NCI-H2171 (cell line): ENCODE results near the gene GALNT18.
"Not testable (repeated sequence)": the region's sequence is repeated elsewhere in the genome, so short reads cannot be mapped to it uniquely, and the experiment has no call there.

ENCODE experiments used
- DNase-seq: peaks from one replicate; lab custom pipeline; 2025; lab: John Stamatoyannopoulos, UW

The GALNT18 gene

GRCh38 chr11:11458001-11458400 lies 163.8 kb downstream of the GALNT18 start:
- DNase-seq: no peak

DNA sequence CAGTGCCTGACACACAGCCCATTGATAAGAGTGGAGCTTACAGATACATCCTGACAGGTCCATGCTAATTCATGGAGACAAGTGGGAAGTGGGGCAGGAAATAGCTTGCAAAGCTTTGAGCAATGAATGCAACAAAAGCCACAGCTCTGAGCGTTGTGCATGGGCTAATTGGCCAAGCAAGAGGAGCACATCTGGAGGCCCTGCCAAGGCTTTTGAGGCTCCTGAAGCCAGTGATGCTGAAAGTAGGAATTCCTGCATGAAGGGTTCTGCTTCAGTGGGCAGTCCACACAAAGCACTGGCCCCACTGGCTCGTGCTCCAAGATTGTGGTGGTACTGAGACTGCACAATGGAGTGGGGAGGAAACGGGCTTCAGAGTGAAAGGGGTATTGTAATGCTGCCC lies 164.9 kb downstream of the GALNT18 start:
- no peak for DNase-seq

DNA sequence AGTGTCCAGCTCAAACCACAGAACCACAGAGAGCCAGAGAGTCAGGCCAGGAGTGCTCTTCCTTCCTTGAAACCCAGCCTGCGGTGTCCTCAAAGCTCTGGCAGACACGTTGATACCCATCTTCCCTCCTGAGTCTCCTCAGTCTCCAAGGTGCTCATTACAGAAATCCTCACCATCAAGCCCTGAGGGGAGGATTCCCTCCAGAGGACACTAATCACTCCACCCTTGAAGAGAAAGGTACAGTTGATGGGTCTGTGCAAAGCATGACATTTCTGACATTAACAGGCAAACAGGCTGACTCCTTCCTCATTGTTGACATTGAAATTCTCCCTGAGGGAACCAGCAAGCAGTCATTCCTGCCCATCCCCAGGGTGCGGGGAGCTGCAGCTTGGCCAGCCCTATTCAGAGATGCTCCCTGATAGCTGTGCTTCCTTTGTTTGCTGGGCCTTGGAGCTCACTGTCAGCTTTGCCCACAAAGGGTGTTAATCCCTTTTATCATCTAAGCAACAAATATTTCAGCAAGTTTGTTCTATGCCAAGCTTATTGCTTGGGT lies 167.1 kb downstream of the GALNT18 start:
- no peak for DNase-seq

- no peak for DNase-seq
Observed at GRCh38 chr11:11451501-11452005, 170.3 kb downstream of the GALNT18 start.

- DNase-seq: no peak
Observed at GRCh38 chr11:11450744-11451362, 171.0 kb downstream of the GALNT18 start.

DNA sequence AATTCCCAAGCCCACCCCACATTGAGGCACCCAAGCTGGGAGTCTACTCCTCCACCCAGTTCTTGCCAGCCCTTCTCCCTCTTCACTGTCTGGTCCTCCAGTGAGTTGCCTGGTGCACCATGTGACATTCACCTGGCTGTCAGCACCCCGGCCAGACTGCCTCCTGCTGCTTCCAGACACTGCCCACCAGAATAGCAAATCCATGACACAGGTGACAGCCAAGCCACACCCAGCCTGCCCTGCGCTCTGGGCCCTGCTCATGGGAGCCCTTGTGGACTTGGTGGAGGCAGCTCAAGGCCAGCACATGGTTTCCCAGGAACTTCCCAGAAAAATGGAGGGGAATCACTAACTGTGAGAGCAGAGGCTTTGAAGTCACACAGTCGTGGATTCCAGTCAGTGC lies 172.5 kb downstream of the GALNT18 start:
- DNase-seq: no peak

- no peak for DNase-seq
Observed at GRCh38 chr11:11448626-11449025, 173.2 kb downstream of the GALNT18 start.

- not testable (repeated sequence) for DNase-seq
Observed at GRCh38 chr11:11447601-11448000, 174.2 kb downstream of the GALNT18 start.

GRCh38 chr11:11446967-11447366 lies 174.8 kb downstream of the GALNT18 start:
- no peak for DNase-seq

DNA sequence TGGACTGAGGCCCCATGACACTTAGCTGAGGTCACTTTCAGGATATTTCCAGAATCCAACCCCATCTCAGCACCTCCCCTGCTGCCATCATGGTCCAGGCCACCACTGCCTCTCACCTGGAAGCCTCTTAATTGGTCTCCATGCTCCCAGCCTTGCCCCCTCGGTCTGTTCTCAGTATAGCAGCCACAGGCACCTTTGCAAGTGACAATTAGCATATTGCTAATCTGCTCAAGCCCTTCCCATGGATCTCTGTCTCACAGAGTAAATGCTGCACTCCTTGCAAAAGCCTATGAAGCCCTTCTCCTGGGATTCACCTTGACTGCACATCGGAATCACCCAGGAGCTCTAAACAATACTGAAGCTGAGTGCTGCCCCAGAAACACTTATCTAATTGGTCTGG lies 175.2 kb downstream of the GALNT18 start:
- DNase-seq: no peak

GRCh38 chr11:11445441-11446185 lies 176.2 kb downstream of the GALNT18 start:
- DNase-seq: no peak

DNA sequence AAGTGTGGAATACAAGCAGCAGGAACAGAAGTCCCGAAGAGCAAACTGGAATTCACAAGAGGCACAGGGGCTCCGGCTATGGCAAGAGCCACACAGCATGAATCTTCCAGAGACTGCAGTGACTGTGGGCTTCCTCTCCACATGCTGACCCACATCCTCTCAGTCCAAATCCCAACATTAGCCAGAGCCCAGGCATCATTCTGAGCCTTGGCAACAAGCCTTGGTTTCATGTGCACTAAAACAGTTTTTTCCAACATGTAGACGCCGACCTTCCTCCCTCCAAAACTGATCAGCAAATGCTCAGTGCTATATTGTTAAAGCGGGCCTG lies 177.0 kb downstream of the GALNT18 start:
- DNase-seq: no peak

- no peak for DNase-seq
Observed at GRCh38 chr11:11444027-11444803, 177.6 kb downstream of the GALNT18 start.

GRCh38 chr11:11442791-11443190 lies 179.0 kb downstream of the GALNT18 start:
- DNase-seq: no peak

- DNase-seq: no peak
Observed at GRCh38 chr11:11441516-11441915, 180.3 kb downstream of the GALNT18 start.

- no peak for DNase-seq
Observed at GRCh38 chr11:11441091-11441490, 180.7 kb downstream of the GALNT18 start.

GRCh38 chr11:11440144-11440543 lies 181.7 kb downstream of the GALNT18 start:
- DNase-seq: no peak

DNA sequence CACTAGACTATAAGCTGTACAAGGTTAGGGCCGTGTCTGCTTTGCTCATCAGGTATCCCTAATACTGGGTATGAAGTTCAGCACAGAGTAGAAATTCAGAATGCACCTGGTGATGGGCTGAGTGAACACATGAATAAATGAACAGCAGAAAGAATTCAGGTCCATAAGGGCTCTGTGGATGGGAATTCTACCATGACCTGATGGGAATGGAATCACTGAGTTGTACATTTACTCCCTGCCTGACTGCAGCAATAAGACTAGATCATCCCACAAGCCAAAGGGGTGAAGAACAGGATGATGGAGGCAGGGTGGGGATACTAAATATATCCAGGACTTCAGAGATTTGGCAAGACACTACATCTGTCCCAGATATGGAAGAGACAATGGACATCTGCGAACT lies 182.2 kb downstream of the GALNT18 start:
- no peak for DNase-seq

GRCh38 chr11:11436715-11437313 lies 185.0 kb downstream of the GALNT18 start:
- no peak for DNase-seq

GRCh38 chr11:11435635-11436034 lies 186.2 kb downstream of the GALNT18 start:
- no peak for DNase-seq

DNA sequence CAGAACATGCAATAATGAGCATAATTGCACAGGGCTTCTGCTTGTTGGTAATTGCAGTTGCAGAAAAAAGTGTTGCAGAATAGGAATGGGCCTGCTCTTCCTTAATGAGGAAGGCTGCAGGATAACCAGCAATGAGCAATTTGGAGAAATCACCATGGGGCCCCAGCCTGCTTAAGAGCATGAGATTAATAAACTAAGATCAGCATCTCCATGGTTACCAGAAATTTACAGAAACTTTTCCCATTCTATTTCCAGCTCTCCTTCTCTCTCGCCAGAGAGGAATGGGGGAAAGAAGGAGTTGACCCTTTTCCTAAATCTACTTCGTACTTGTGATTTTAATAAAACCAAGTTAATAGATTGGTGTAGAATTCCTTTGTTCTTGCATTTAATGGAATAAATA lies 187.8 kb downstream of the GALNT18 start:
- no peak for DNase-seq

DNA sequence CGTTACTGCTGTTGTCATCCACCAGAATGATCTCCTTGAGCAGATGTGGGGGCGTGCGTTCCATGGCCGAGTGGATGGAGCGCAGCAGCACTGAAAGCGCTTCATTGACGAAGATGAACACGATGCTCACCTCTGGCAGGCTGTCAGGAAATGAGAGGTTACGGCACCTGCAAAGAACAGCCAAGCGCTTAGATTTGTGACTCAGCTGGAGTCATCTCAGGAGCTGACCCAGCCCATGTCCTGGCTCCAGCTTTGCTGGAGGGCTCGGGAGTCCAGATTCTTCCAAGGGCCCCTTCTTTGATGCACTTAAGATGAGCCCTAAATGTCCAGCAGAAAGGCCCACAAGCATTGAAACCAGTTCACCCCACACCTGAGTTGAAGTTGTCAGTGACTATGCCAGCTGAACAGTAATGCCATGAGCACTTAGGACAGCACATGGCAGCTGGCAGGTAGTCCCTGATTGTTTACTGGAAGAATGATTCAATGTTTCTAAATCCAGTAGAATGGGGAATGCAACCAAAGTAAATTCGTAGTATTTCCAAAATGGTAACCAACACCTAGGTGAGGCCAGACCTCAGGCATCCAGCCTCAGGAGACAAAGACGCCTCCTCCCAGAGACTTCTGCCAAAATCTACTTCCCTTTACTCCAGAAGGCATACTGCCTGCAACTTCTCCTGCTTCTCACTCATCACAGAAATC lies 189.0 kb downstream of the GALNT18 start:
- DNase-seq: no peak
